HepG2 (cell line): Measurements from ENCODE around the gene BEST2. TPM values are rescaled to one million over a fixed set of nuclear protein-coding genes. Genes with fewer than 3 reads are reported as not detected.

Source experiments
- BCL3 ChIP-seq: sonication (generic); formaldehyde crosslinking; IDR thresholded peaks from 2 replicates; pipeline ENCODE4 v1.5.1; 2020; ENCODE audit warnings: mild to moderate bottlenecking, missing genetic modification reagents, moderate library complexity
- CENPBD1 ChIP-seq: sonication (generic); formaldehyde crosslinking; IDR thresholded peaks from 2 replicates; pipeline ENCODE4 v1.8.0; 2022; ENCODE audit warnings: missing genetic modification reagents, low read depth, mild to moderate bottlenecking, borderline replicate concordance
- KIAA2018 ChIP-seq: sonication (generic); formaldehyde crosslinking; IDR thresholded peaks from 2 replicates; pipeline ENCODE4 v1.5.0; 2020; ENCODE audit warnings: mild to moderate bottlenecking, missing genetic modification reagents, borderline replicate concordance
- PAXIP1 ChIP-seq: sonication (generic); formaldehyde crosslinking; conservative IDR thresholded peaks from 2 replicates; pipeline ENCODE4 v1.4.0; 2020; ENCODE audit warnings: mild to moderate bottlenecking, missing genetic modification reagents, moderate library complexity
- RBM22 ChIP-seq: fragments of 200-400 bp; formaldehyde crosslinking; optimal IDR thresholded peaks from 2 replicates; pipeline ENCODE3; 2017; ENCODE audit warnings: mild to moderate bottlenecking, low read length, moderate library complexity
- RELA ChIP-seq: sonication (generic); formaldehyde crosslinking; IDR thresholded peaks from 2 replicates; pipeline ENCODE4 v1.4.0; 2020; ENCODE audit warnings: missing genetic modification reagents
- RXRA ChIP-seq: sonication (generic); formaldehyde crosslinking; IDR thresholded peaks from 2 replicates; pipeline ENCODE4 v1.5.1; 2020; ENCODE audit warnings: missing genetic modification reagents
- TEAD3 ChIP-seq: optimal IDR thresholded peaks from 2 replicates; pipeline ENCODE3; 2016; ENCODE audit warnings: borderline replicate concordance
- ZKSCAN5 ChIP-seq: sonication (generic); formaldehyde crosslinking; IDR thresholded peaks from 2 replicates; pipeline ENCODE4 v1.5.1; 2020; ENCODE audit warnings: mild to moderate bottlenecking, missing genetic modification reagents
- ZNF232 ChIP-seq: sonication (generic); formaldehyde crosslinking; IDR thresholded peaks from 2 replicates; pipeline ENCODE4 v1.4.0; 2020; ENCODE audit warnings: missing genetic modification reagents, borderline replicate concordance
- ZNF281 ChIP-seq: sonication (generic); formaldehyde crosslinking; IDR thresholded peaks from 2 replicates; pipeline ENCODE4 v1.4.0; 2020; ENCODE audit warnings: missing genetic modification reagents, borderline replicate concordance
- polyA plus RNA-seq, 8 experiments: library from polyadenylated mRNA; depleted of rRNA in 3 of 8; stranded (reverse) in 7 of 8; unstranded in 1 of 8; fragments of >200 nt; fragmentation: Illumina TruSeq in 4 of 8; extraction: Trizol in 4 of 8; gene quantifications; 2 replicates each; pipeline versions ENCODE4 v1.2.1 to v1.2.3, GENCODE V29; 2011 to 2016; ENCODE audit warnings: low read depth in 4 of 8, missing spikeins in 1 of 8, mixed read lengths in 1 of 8; ENCODE audit not compliant: insufficient read depth in 1 of 8
- total RNA-seq, 5 experiments: library from RNA; depleted of rRNA; stranded (reverse); fragments of >200 nt; fragmentation: Illumina TruSeq; extraction: Trizol; gene quantifications; 2 replicates each; pipeline ENCODE4 v1.2.3, GENCODE V29; 2016; ENCODE audit warnings: low read depth in 1 of 5

The BEST2 gene
- total and polyA plus RNA-seq, 2 of the 13 experiments (the other 11 are each of a cell fraction or from before 2014, with no cell fraction given) = not detected

GRCh38 chr19:12757544-12758274 lies 6.1 kb downstream of the BEST2 start (continued):
- TF ChIP-seq PAXIP1 (CRISPR knock-in tag) (no peak; the same call in 1 of the 2 replicates), ZKSCAN5 (CRISPR knock-in tag) (no peak), RXRA (CRISPR knock-in tag) (peak; percentile 35; the same call in 1 of the 2 replicates), RELA (no peak), CENPBD1 (no peak), ZNF232 (CRISPR knock-in tag) (no peak), TEAD3 (peak; percentile 43), RBM22 (no peak), KIAA2018 (CRISPR knock-in tag) (no peak), BCL3 (0 out of 2 replicates have a peak, but pooled peaks have one; percentile 18), ZNF281 (CRISPR knock-in tag) (no peak)
